ENCODE data around the gene KTI12.

GRCh38 chr1:52063192-52063591, 29.6 kb upstream of the KTI12 start:
- no peak for TF ChIP-seq CTCF (conservative IDR thresholded peaks at IDR 0.05 in 1 of 2, IDR thresholded peaks at IDR 0.05 in 1 of 2; ENCODE audit: extremely low read depth in 1 of 2, insufficient read depth in 1 of 2, low read depth in 1 of 2, low read length in 2 of 2)
- no peak for TF ChIP-seq EZH2 (IDR thresholded peaks at IDR 0.05; ENCODE audit: borderline replicate concordance, low read length)

Measured in mammary epithelial cell (primary cell).